Measurements from ENCODE around the gene STK33.

STK33 gene

DNA sequence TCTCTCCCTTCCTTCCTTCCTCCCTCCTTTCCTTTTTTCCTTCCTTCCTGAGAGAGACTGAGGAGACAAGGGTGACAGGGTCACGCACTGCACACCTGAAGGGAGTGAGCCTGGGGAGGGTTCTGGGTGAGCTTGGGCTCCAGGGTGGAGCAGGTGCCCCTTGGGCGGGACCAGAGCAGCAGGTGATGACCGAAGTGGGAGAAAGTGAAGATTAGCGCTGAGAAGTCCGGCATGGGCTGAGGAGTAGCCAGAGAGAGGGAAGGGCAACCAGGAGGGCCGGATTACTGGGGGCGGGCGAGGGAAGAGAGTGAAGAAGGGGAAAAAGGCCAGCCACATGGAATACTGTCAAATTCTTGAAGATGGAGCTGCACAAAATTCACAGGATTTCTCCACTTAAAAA, 231.1 kb downstream of the STK33 start:
- no peak for DNase-seq (ENCODE audit: low read depth)
- H3K4me3 ChIP-seq (ENCODE audit: control insufficient read depth, low read depth, low read length) = no peak overlapping the region
- TF ChIP-seq, protein P1, sequence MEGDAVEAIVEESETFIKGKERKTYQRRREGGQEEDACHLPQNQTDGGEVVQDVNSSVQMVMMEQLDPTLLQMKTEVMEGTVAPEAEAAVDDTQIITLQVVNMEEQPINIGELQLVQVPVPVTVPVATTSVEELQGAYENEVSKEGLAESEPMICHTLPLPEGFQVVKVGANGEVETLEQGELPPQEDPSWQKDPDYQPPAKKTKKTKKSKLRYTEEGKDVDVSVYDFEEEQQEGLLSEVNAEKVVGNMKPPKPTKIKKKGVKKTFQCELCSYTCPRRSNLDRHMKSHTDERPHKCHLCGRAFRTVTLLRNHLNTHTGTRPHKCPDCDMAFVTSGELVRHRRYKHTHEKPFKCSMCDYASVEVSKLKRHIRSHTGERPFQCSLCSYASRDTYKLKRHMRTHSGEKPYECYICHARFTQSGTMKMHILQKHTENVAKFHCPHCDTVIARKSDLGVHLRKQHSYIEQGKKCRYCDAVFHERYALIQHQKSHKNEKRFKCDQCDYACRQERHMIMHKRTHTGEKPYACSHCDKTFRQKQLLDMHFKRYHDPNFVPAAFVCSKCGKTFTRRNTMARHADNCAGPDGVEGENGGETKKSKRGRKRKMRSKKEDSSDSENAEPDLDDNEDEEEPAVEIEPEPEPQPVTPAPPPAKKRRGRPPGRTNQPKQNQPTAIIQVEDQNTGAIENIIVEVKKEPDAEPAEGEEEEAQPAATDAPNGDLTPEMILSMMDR (conservative IDR thresholded peaks at IDR 0.05; ENCODE audit: control insufficient read depth, insufficient read depth, low read depth, low read length) = no peak

DNA sequence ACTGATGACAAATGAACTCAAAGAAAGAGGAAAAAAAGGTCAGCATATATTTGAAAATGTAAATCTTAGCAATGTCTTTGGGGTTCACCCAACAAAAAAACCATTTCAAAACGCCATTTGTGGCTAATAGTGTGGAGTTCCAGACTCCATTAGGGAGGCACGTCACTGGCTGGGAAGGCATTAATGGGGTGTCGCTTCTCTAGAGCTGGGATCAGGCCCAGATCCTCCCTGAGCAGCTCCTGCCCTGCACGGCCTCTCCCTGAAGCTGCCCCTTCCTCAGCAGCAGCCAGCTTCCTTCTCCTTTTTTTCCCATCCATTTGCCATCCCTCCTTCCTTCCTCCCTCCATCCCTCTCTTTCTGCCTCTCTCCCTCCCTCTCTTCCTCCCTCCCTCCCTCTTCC, 231.5 kb downstream of the STK33 start:
- TF ChIP-seq, protein P1 (conservative IDR thresholded peaks at IDR 0.05; ENCODE audit: control insufficient read depth, insufficient read depth, low read depth, low read length) = no peak

DNA sequence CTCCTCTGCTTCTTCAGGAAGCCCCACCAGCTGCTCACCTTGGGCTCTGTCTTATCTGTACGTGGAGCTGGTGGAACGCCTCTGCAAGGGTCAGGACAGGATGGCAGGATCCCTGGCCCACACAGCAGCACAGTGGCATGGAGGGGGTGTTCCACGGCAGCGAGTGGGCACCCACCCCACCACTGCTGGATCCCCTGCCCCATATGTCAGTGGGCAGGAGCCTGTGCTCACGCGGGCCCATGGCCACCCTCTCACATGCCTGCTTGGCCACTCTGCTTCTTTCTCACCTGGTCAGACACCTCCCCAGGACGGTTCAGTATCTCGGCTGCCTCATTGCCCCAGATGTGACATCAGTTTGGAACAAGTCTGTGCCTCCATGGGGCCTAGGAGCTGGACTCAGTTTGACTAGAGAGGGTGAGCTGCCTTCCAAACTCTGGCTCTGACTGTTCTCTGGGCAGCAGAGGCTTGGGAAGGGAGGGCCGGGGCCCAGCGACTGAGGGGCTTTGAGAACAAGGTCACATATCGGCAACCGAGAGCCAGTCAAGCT, 232.3 kb downstream of the STK33 start:
- DNase-seq (ENCODE audit: low read depth) = no peak
- no peak overlapping the region for H3K4me3 ChIP-seq (ENCODE audit: control insufficient read depth, low read depth, low read length)
- TF ChIP-seq, protein P1 (conservative IDR thresholded peaks at IDR 0.05; ENCODE audit: control insufficient read depth, insufficient read depth, low read depth, low read length) = no peak

More for the DNA sequence above, 231.5 kb downstream of the STK33 start:
- no peak overlapping the region for H3K4me3 ChIP-seq (ENCODE audit: control insufficient read depth, low read depth, low read length)
- no peak for DNase-seq (ENCODE audit: low read depth)

DNA sequence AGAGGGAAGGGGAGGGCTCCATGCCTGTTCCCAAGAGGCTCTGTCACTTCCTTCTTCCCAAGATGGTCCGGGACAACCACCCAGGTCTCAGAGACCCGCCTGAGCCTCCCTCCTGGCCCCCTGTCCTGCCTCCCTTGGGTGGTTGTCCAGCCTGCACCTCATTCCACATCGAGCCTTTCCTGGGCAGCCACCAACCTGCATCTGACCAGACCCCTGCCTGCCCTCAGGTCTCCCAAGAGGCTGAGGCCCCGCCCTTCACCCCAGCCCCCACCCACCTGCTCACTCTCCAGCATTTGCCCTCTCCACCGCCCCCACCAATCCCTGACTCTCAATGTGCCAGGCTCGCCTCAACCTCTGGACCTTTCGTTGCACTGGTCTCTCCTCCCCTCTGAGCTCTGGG, 232.8 kb downstream of the STK33 start:
- DNase-seq (ENCODE audit: low read depth) = no peak
- no peak overlapping the region for H3K4me3 ChIP-seq (ENCODE audit: control insufficient read depth, low read depth, low read length)
- TF ChIP-seq, protein P1 (conservative IDR thresholded peaks at IDR 0.05; ENCODE audit: control insufficient read depth, insufficient read depth, low read depth, low read length) = no peak

DNA sequence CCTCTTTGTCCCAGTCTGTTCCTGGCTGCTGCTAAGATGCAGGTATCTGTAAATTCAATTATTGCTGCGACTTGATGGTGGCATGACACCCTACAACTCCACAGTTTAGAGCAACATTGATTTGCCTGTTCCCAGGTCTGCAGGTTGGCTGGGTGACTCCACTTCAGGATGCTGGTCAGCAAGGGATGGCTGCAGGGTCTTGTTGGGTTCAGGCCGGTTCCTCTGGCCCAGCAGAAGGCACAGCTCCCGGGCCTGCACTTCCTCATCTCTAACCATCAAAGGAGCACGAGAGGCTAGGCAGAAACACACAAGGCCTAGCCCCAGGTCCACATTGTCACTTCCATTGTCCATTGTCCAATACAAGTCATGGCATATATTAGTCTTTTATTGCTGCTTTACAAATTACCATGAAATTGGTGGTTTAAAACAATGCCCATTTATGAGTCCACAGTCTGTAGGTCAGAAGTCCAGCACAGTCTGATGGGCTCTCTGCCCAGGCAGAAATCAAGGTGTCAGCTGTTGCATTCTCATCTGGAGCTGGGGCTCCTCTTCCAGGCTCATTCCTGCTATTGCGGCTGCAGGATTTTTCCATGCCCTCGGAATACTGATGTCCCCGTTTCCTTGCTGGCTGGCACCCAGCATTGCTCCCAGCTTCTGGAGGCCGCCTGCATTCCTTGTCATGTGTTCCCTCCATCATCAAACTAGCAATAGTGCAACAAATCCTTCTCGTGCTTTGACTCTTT, 233.8 kb downstream of the STK33 start:
- DNase-seq (ENCODE audit: low read depth) = no peak
- no peak overlapping the region for H3K4me3 ChIP-seq (ENCODE audit: control insufficient read depth, low read depth, low read length)
- TF ChIP-seq, protein P1 (conservative IDR thresholded peaks at IDR 0.05; ENCODE audit: control insufficient read depth, insufficient read depth, low read depth, low read length) = no peak

DNA sequence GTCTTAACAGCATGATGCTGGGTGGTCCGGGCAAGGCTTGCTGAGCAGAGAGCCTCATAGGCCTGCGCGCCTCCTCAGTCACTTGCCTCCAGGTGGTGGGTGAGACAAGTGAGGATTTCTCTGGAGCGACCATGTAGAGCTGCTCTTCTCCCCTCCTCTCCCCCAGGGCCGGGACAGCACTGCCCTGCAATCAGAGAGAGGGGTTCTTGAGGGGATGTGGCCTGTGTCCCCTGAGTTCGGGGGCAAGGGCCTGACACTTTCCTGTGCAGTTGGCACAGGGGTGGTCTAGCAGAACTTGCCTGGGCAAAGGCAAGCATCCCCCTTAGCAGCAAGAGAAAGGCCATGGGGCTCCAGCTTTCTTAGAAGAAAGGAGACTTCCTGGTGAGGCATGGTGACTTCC, 234.5 kb downstream of the STK33 start:
- TF ChIP-seq, protein P1 (conservative IDR thresholded peaks at IDR 0.05; ENCODE audit: control insufficient read depth, insufficient read depth, low read depth, low read length) = no peak
- DNase-seq (ENCODE audit: low read depth) = no peak
- no peak overlapping the region for H3K4me3 ChIP-seq (ENCODE audit: control insufficient read depth, low read depth, low read length)
